Measurements from ENCODE around the gene PDE6G. TPM values are rescaled to one million over a fixed set of nuclear protein-coding genes. Genes with fewer than 3 reads are reported as not detected.

PDE6G gene
- total RNA-seq, 1 donor from 2014 or later = 0.83 TPM

DNA sequence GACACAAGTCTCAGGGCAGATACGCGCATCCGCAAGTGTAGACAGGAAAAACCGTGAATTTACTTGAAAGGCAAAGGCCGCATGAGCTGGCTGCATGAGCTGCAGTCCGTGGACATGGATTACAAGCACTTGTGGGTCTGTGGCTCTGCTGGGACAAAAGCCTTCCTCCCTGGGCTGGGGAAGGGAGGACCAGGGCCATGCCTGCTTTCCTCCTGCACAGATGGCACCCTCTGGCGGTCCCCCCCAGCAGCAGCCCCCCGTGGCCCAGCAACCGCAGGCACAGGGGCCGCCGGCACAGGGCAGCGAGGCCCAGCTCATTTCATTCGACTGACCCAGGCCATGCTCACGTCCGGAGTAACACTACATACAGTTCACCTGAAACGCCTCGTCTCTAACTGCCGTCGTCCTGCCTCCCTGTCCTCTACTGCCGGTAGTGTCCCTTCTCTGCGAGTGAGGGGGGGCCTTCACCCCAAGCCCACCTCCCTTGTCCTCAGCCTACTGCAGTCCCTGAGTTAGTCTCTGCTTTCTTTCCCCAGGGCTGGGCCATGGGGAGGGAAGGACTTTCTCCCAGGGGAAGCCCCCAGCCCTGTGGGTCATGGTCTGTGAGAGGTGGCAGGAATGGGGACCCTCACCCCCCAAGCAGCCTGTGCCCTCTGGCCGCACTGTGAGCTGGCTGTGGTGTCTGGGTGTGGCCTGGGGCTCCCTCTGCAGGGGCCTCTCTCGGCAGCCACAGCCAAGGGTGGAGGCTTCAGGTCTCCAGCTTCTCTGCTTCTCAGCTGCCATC is 45.1 kb upstream of the PDE6G start:
- Mint-ChIP-seq H3K9me3 (ENCODE audit: unreplicated experiment) (no peaks in the 10 kb centered on the region), H3K36me3 (ENCODE audit: unreplicated experiment) (peaks cover 19% of the 10 kb centered on the region), H3K27me3 (ENCODE audit: unreplicated experiment) (no peaks in the 10 kb centered on the region), H3K4me1 (ENCODE audit: unreplicated experiment) (peaks cover 25% of the 10 kb centered on the region), H3K27ac (ENCODE audit: unreplicated experiment) (peak overlapping the region; percentile 95), H3K4me3 (ENCODE audit: unreplicated experiment) (peak overlapping the region; percentile 93)
- DNase-seq (ENCODE audit: extremely low spot score, unreplicated experiment) = no peak
- TF ChIP-seq CTCF (IDR thresholded peaks at IDR 0.05) = no peak

DNA sequence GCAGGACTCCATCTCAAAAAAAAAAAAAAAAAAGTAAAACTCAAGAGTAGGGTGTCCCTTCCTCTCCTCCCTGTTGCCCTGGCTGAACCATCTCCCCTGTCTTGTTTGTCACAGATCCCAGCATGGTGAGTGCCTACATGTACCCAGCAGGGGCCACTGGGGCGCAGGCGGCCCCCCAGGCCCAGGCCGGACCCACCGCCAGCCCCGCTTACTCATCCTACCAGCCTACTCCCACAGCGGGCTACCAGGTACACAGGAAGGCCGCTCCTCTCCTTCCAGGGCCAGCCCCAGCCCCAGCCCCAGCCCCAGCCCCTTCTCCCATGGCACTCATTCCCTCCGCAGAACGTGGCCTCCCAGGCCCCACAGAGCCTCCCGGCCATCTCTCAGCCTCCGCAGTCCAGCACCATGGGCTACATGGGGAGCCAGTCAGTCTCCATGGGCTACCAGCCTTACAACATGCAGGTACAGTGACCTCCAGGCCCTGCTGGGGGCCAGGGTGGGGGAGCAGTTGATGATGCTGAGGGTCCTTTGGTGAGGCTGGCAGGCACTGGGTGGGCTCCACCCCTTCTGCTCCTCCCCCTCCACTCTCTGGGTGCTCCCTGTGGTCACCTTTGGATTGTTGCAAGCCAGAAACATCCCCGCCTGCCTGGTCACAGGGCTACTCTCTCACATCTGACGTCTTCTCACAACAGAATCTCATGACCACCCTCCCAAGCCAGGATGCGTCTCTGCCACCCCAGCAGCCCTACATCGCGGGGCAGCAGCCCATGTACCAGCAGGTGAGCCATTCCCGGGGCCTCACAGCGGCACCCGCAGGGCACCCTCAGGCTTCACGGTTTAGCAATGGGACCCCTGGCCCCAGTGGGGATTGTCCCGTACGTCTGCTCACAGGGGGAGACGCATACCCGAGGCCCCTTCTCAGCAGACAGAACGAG is 44.3 kb upstream of the PDE6G start:
- no peaks in the 10 kb centered on the region for H3K27me3 Mint-ChIP-seq (ENCODE audit: unreplicated experiment)
- H3K4me3 Mint-ChIP-seq (ENCODE audit: unreplicated experiment) = no peak overlapping the region
- peaks cover 15% of the 10 kb centered on the region for H3K36me3 Mint-ChIP-seq (ENCODE audit: unreplicated experiment)
- peaks cover 25% of the 10 kb centered on the region for H3K4me1 Mint-ChIP-seq (ENCODE audit: unreplicated experiment)
- DNase-seq (ENCODE audit: extremely low spot score, unreplicated experiment) = no peak
- no peak overlapping the region for H3K27ac Mint-ChIP-seq (ENCODE audit: unreplicated experiment)
- TF ChIP-seq CTCF (IDR thresholded peaks at IDR 0.05) = no peak
- no peaks in the 10 kb centered on the region for H3K9me3 Mint-ChIP-seq (ENCODE audit: unreplicated experiment)

DNA sequence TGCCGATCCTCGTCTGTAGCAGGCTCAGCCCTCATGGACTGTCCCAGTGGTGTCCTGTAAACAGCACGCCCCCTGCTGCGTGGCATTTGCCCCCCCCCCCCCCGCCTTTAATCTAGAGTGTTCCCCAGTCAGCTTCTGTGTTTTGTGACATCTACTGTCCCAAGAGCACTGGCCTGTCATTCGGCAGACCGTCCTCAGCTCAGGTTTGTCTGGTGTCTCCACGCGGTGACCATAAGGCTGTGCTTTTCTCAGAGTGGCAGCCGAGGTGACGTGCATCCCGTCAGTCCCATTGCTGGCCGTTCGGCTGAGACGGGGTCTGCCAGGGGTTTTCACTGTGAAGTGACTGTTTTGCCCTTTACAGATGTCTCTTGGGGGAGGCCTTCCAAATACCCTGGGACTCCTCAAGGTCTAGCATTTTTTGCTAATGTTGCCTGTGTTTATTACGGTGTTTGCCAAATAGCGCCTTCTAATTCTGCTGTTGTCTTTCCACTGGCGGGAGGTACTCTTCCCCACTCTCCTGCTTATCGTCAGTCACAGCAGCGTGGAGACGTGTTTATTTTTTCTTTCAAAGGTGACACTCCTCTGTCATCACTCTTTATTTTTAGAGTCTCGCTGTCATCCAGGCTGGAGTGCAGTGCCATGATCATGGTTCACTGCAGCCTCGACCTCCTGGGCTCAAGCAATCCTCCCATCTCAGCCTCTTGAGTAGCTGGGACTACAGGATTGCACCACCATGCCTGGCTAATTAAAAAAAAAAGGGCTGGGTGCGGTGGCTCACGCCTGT is 41.1 kb upstream of the PDE6G start:
- no peak for TF ChIP-seq CTCF (IDR thresholded peaks at IDR 0.05)
- H3K4me1 Mint-ChIP-seq (ENCODE audit: unreplicated experiment) = peaks cover 19% of the 10 kb centered on the region
- H3K27ac Mint-ChIP-seq (ENCODE audit: unreplicated experiment) = no peak overlapping the region
- H3K36me3 Mint-ChIP-seq (ENCODE audit: unreplicated experiment) = peaks cover 10% of the 10 kb centered on the region
- no peak overlapping the region for H3K4me3 Mint-ChIP-seq (ENCODE audit: unreplicated experiment)
- no peaks in the 10 kb centered on the region for H3K9me3 Mint-ChIP-seq (ENCODE audit: unreplicated experiment)
- H3K27me3 Mint-ChIP-seq (ENCODE audit: unreplicated experiment) = no peaks in the 10 kb centered on the region
- DNase-seq (ENCODE audit: extremely low spot score, unreplicated experiment) = no peak

GRCh38 chr17:81696218-81696941 is 40.0 kb upstream of the PDE6G start:
- Mint-ChIP-seq H3K9me3 (ENCODE audit: unreplicated experiment) (no peaks in the 10 kb centered on the region), H3K4me3 (ENCODE audit: unreplicated experiment) (no peak overlapping the region), H3K4me1 (ENCODE audit: unreplicated experiment) (peaks cover 8% of the 10 kb centered on the region), H3K36me3 (ENCODE audit: unreplicated experiment) (peaks cover 11% of the 10 kb centered on the region), H3K27me3 (ENCODE audit: unreplicated experiment) (no peaks in the 10 kb centered on the region), H3K27ac (ENCODE audit: unreplicated experiment) (no peak overlapping the region)
- TF ChIP-seq CTCF (IDR thresholded peaks at IDR 0.05) = no peak
- no peak for DNase-seq (ENCODE audit: extremely low spot score, unreplicated experiment)
